Astrocyte (in vitro differentiated cells and primary cell): ENCODE data around the gene CCDC158. TPM values are rescaled to one million over a fixed set of nuclear protein-coding genes. Genes with fewer than 3 reads are reported as not detected.

Source experiments
- DNase-seq: peaks from one replicate; pipeline ENCODE4 v3.0.0-alpha.2; 2010; ENCODE audit warnings: low read depth
- FAIRE-seq: peaks from 2 replicates; lab custom pipeline; 2011; peaks lifted over from hg19 to GRCh38; lab: Jason Lieb, UNC
- H2AFZ ChIP-seq: 2 replicates; pipeline ENCODE4 v1.6.0; 2012; ENCODE audit warnings: low read depth, low read length, inconsistent platforms
- H3K27ac ChIP-seq: 2 replicates; pipeline ENCODE4 v1.5.1; 2011; ENCODE audit warnings: low read depth, low read length, inconsistent platforms
- H3K27me3 ChIP-seq: 2 replicates; pipeline ENCODE4 v1.6.0; 2011; ENCODE audit warnings: low read length, inconsistent platforms; ENCODE audit not compliant: insufficient read depth
- H3K36me3 ChIP-seq: 2 replicates; pipeline ENCODE4 v1.5.1; 2011; ENCODE audit warnings: low read length, inconsistent platforms; ENCODE audit not compliant: insufficient read depth
- H3K4me1 ChIP-seq: 2 replicates; pipeline ENCODE4 v1.5.1; 2011; ENCODE audit warnings: low read length, inconsistent platforms; ENCODE audit not compliant: insufficient read depth
- H3K4me2 ChIP-seq: 2 replicates; pipeline ENCODE4 v1.6.0; 2012; ENCODE audit warnings: low read length, inconsistent platforms
- H3K4me3 ChIP-seq: 2 replicates; pipeline ENCODE4 v1.5.1; 2011; ENCODE audit warnings: low read depth, mild to moderate bottlenecking, low read length, inconsistent platforms; ENCODE audit not compliant: insufficient read depth
- H3K79me2 ChIP-seq: 2 replicates; pipeline ENCODE4 v1.6.0; 2012; ENCODE audit warnings: mild to moderate bottlenecking, low read length, inconsistent platforms; ENCODE audit not compliant: insufficient read depth
- H3K9ac ChIP-seq: 2 replicates; pipeline ENCODE4 v1.6.0; 2012; ENCODE audit warnings: mild to moderate bottlenecking, low read length, inconsistent platforms
- H3K9me3 ChIP-seq: 2 replicates; pipeline ENCODE4 v1.5.1; 2012; ENCODE audit warnings: low read depth, mild to moderate bottlenecking, low read length, inconsistent platforms; ENCODE audit not compliant: insufficient read depth
- H4K20me1 ChIP-seq: 2 replicates; pipeline ENCODE4 v1.6.0; 2012; ENCODE audit warnings: low read length, inconsistent platforms; ENCODE audit not compliant: insufficient read depth
- H3K27ac Mint-ChIP-seq: one replicate; pipeline ENCODE4 v1.8.0; 2021; ENCODE audit warnings: mild to moderate bottlenecking, mixed read lengths; ENCODE audit not compliant: unreplicated experiment
- H3K27me3 Mint-ChIP-seq: one replicate; pipeline ENCODE4 v1.8.0; 2021; ENCODE audit warnings: low read depth, mixed read lengths; ENCODE audit not compliant: unreplicated experiment
- H3K36me3 Mint-ChIP-seq: one replicate; pipeline ENCODE4 v1.8.0; 2021; ENCODE audit warnings: low read depth, mixed read lengths; ENCODE audit not compliant: unreplicated experiment
- H3K4me1 Mint-ChIP-seq: one replicate; pipeline ENCODE4 v1.8.0; 2021; ENCODE audit warnings: low read depth, mixed read lengths; ENCODE audit not compliant: unreplicated experiment
- H3K4me3 Mint-ChIP-seq: one replicate; pipeline ENCODE4 v1.8.0; 2021; ENCODE audit warnings: mild to moderate bottlenecking, moderate library complexity, mixed read lengths; ENCODE audit not compliant: unreplicated experiment
- H3K9me3 Mint-ChIP-seq: one replicate; pipeline ENCODE4 v1.8.0; 2021; ENCODE audit warnings: mild to moderate bottlenecking, mixed read lengths; ENCODE audit not compliant: unreplicated experiment
- CTCF ChIP-seq: IDR thresholded peaks from 2 replicates; pipeline ENCODE4 v1.5.1; 2011; ENCODE audit warnings: low read depth, mild to moderate bottlenecking, inconsistent platforms, low read length, moderate library complexity; ENCODE audit not compliant: insufficient read depth
- EZH2 ChIP-seq: IDR thresholded peaks from 2 replicates; pipeline ENCODE4 v1.6.1; 2012; ENCODE audit warnings: mild to moderate bottlenecking, low read length, inconsistent platforms; ENCODE audit not compliant: insufficient read depth
- total RNA-seq: library from RNA; stranded (reverse); gene quantifications from 2 replicates; pipeline ENCODE4 v1.2.1, GENCODE V29; 2021

CCDC158 gene
- total RNA-seq, 1 donor from 2014 or later, result not detected

GRCh38 chr4:76377481-76377901 lies 43.5 kb downstream of the CCDC158 start:
- no peak for DNase-seq
- Mint-ChIP-seq H3K4me1 (peaks cover 3% of the 10 kb centered on the region), H3K27me3 (no peaks in the 10 kb centered on the region), H3K9me3 (peaks cover 3% of the 10 kb centered on the region), H3K27ac (no peak overlapping the region), H3K4me3 (no peak overlapping the region), H3K36me3 (no peaks in the 10 kb centered on the region)
- TF ChIP-seq EZH2 (no peak), CTCF (no peak)
- Histone ChIP-seq H3K9ac (no peak overlapping the region), H4K20me1 (no peaks in the 10 kb centered on the region), H3K27me3 (no peaks in the 10 kb centered on the region), H3K4me3 (no peak overlapping the region), H3K4me1 (no peaks in the 10 kb centered on the region), H3K9me3 (no peaks in the 10 kb centered on the region), H2AFZ (no peak overlapping the region), H3K79me2 (no peaks in the 10 kb centered on the region), H3K4me2 (no peak overlapping the region), H3K36me3 (no peaks in the 10 kb centered on the region), H3K27ac (no peak overlapping the region)
- FAIRE-seq, result no peak

DNA sequence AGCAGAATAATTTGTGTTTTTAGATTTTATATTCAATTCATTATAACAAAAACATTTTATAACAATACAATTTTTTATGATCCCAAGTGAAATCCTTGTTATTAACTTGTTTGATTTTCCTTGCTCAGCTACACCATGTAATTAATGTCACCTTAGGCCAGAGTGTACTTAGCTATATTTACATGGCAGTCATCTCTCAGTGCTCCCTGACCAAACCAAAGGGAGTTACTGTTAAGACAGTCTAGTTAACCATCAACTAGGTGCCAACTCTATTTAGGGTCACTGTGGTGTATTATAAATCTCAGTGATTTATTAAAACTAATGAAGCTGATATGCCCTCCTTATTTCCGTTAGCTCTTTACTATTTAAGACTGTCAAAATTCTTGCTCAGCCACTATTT lies 44.4 kb downstream of the CCDC158 start:
- no peak for FAIRE-seq
- H3K36me3 Mint-ChIP-seq, result no peaks in the 10 kb centered on the region
- H3K27me3 Mint-ChIP-seq, result no peaks in the 10 kb centered on the region
- no peaks in the 10 kb centered on the region for H3K9me3 ChIP-seq
- no peaks in the 10 kb centered on the region for H3K27me3 ChIP-seq
- no peak overlapping the region for H2AFZ ChIP-seq
- no peak for TF ChIP-seq CTCF
- no peak for TF ChIP-seq EZH2
- H3K4me3 ChIP-seq, result no peak overlapping the region
- no peaks in the 10 kb centered on the region for H3K79me2 ChIP-seq
- no peak overlapping the region for H3K4me3 Mint-ChIP-seq
- H3K27ac ChIP-seq, result no peak overlapping the region
- no peak overlapping the region for H3K27ac Mint-ChIP-seq
- H3K4me1 Mint-ChIP-seq, result peaks cover 3% of the 10 kb centered on the region
- H4K20me1 ChIP-seq, result no peaks in the 10 kb centered on the region
- H3K4me2 ChIP-seq, result no peak overlapping the region
- H3K9ac ChIP-seq, result no peak overlapping the region
- no peak for DNase-seq
- no peaks in the 10 kb centered on the region for H3K36me3 ChIP-seq
- peaks cover 3% of the 10 kb centered on the region for H3K9me3 Mint-ChIP-seq
- H3K4me1 ChIP-seq, result no peaks in the 10 kb centered on the region

DNA sequence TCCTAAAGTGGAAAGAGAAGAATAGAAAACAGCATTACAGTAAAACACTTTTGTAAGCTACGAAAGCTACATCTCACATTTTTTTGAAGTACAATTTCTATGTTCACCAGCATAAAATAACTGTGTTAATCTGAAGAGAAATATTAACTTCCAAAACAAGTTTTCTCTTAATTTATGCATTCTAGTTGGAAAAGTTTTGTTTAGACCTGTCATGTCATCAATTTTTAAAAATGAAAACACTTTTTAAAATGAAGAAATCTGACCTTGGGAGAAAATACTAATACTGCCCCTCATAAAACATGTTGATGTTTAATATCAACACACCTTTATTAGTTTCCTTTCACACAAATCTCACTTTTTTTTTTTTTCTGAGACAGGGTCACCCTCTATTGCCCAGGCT lies 45.2 kb downstream of the CCDC158 start:
- no peak overlapping the region for H3K9ac ChIP-seq
- Mint-ChIP-seq H3K4me1 (peaks cover 3% of the 10 kb centered on the region), H3K27ac (no peak overlapping the region), H3K27me3 (no peaks in the 10 kb centered on the region), H3K36me3 (no peaks in the 10 kb centered on the region), H3K9me3 (peaks cover 3% of the 10 kb centered on the region), H3K4me3 (no peak overlapping the region)
- H3K27ac ChIP-seq, result no peak overlapping the region
- no peak for DNase-seq
- TF ChIP-seq CTCF, result no peak
- TF ChIP-seq EZH2, result no peak
- no peaks in the 10 kb centered on the region for H3K4me1 ChIP-seq
- H3K4me2 ChIP-seq, result no peak overlapping the region
- H4K20me1 ChIP-seq, result no peaks in the 10 kb centered on the region
- H3K4me3 ChIP-seq, result no peak overlapping the region
- H3K9me3 ChIP-seq, result no peaks in the 10 kb centered on the region
- H3K27me3 ChIP-seq, result no peaks in the 10 kb centered on the region
- no peaks in the 10 kb centered on the region for H3K79me2 ChIP-seq
- no peak overlapping the region for H2AFZ ChIP-seq
- no peak for FAIRE-seq
- no peaks in the 10 kb centered on the region for H3K36me3 ChIP-seq
